ENCODE measurements around the gene FOXP1. TPM values are rescaled to one million over a fixed set of nuclear protein-coding genes. Genes with fewer than 3 reads are reported as not detected.

FOXP1 gene
- total and polyA plus RNA-seq, 2 donors (not counting 1 experiment from before 2014, with no cell fraction given) = 70.3 to 101 TPM

DNA sequence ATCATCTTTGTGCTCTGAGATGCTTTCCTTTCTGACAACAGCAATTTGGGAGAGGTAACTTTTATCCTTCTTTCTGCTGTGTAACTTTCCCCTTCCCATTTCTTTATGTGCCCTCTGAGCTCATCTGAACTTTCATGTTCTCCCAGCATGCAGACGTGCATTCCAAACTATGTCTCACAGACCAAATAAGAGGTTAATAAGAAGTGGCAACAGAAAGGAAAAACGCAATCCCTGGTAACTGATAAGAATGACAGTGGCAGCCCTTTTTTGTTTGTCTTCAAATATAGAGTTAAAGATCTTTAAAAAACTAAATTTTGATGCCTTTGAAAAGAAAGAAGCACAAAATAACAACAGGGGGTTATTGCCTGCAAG is 533.4 kb downstream of the FOXP1 start:
- Histone ChIP-seq H3K9ac (ENCODE audit: insufficient read depth, low read length) (no peak overlapping the region), H3K4me1 (ENCODE audit: control insufficient read depth, extremely low read depth, insufficient read depth, low read length) (peaks cover 24% of the 10 kb centered on the region), H3K27me3 (ENCODE audit: control insufficient read depth, insufficient read depth, low read length) (no peaks in the 10 kb centered on the region), H3K4me3 (replicated peaks in 1 of 4; ENCODE audit: control extremely low read depth in 1 of 4, insufficient read depth in 1 of 4, low read depth in 3 of 4, low read length in 4 of 4) (no peak overlapping the region), H3K27ac (ENCODE audit: insufficient read depth, low read length) (peak overlapping the region; percentile 53), H2AFZ (ENCODE audit: low read length) (no peak overlapping the region), H3K79me2 (ENCODE audit: control insufficient read depth, insufficient read depth, low read length) (peaks cover 86% of the 10 kb centered on the region), H3K4me2 (ENCODE audit: extremely low read depth, insufficient read depth, low read length) (no peak overlapping the region), H3K36me3 (ENCODE audit: control insufficient read depth, insufficient read depth, low read length) (peaks cover 14% of the 10 kb centered on the region), H4K20me1 (ENCODE audit: control insufficient read depth, extremely low read depth, insufficient read depth, low read length) (no peaks in the 10 kb centered on the region), H3K9me3 (ENCODE audit: control insufficient read depth, insufficient read depth, low read depth, low read length) (no peaks in the 10 kb centered on the region)
- TF ChIP-seq EZH2 (IDR thresholded peaks at IDR 0.05; ENCODE audit: low read length, missing control alignments) = no peak
- TF ChIP-seq, protein P1, sequence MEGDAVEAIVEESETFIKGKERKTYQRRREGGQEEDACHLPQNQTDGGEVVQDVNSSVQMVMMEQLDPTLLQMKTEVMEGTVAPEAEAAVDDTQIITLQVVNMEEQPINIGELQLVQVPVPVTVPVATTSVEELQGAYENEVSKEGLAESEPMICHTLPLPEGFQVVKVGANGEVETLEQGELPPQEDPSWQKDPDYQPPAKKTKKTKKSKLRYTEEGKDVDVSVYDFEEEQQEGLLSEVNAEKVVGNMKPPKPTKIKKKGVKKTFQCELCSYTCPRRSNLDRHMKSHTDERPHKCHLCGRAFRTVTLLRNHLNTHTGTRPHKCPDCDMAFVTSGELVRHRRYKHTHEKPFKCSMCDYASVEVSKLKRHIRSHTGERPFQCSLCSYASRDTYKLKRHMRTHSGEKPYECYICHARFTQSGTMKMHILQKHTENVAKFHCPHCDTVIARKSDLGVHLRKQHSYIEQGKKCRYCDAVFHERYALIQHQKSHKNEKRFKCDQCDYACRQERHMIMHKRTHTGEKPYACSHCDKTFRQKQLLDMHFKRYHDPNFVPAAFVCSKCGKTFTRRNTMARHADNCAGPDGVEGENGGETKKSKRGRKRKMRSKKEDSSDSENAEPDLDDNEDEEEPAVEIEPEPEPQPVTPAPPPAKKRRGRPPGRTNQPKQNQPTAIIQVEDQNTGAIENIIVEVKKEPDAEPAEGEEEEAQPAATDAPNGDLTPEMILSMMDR (conservative IDR thresholded peaks at IDR 0.05 in 1 of 2, IDR thresholded peaks at IDR 0.05 in 1 of 2; ENCODE audit: low read depth in 1 of 2, low read length in 2 of 2) = no peak
- DNase-seq (ENCODE audit: low read depth in 2 of 2) = peak; percentile 63 to 89

DNA sequence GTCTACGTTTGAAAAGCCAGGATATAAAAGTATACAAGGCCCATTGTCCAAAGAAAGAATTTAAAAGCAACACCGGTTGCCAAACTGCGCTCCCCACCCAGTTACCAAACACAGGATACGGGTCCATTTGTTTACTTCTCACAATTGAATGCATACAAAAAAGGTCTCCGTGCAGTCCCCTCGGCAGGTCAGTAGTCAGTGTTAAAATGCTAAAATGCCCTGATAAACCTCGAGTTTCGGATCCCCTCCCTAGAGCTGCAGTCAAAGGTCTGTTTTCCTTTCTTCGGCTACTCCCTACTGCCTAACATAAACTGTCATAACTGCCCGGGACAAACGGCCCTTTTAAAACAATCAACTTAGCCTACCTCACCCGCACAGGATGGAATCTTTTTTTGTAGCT is 534.6 kb downstream of the FOXP1 start:
- no peak overlapping the region for H2AFZ ChIP-seq (ENCODE audit: low read length)
- no peaks in the 10 kb centered on the region for H3K9me3 ChIP-seq (ENCODE audit: control insufficient read depth, insufficient read depth, low read depth, low read length)
- H3K36me3 ChIP-seq (ENCODE audit: control insufficient read depth, insufficient read depth, low read length) = peaks cover 16% of the 10 kb centered on the region
- no peak for DNase-seq (ENCODE audit: low read depth in 2 of 2)
- H4K20me1 ChIP-seq (ENCODE audit: control insufficient read depth, extremely low read depth, insufficient read depth, low read length) = no peaks in the 10 kb centered on the region
- H3K27me3 ChIP-seq (ENCODE audit: control insufficient read depth, insufficient read depth, low read length) = no peaks in the 10 kb centered on the region
- no peak overlapping the region for H3K4me2 ChIP-seq (ENCODE audit: extremely low read depth, insufficient read depth, low read length)
- peak overlapping the region; percentile 1 for H3K27ac ChIP-seq (ENCODE audit: insufficient read depth, low read length)
- H3K9ac ChIP-seq (ENCODE audit: insufficient read depth, low read length) = no peak overlapping the region
- peaks cover 85% of the 10 kb centered on the region for H3K79me2 ChIP-seq (ENCODE audit: control insufficient read depth, insufficient read depth, low read length)
- H3K4me3 ChIP-seq (replicated peaks in 1 of 4; ENCODE audit: control extremely low read depth in 1 of 4, insufficient read depth in 1 of 4, low read depth in 3 of 4, low read length in 4 of 4) = no peak overlapping the region
- H3K4me1 ChIP-seq (ENCODE audit: control insufficient read depth, extremely low read depth, insufficient read depth, low read length) = peaks cover 24% of the 10 kb centered on the region
- TF ChIP-seq, protein P1 (conservative IDR thresholded peaks at IDR 0.05 in 1 of 2, IDR thresholded peaks at IDR 0.05 in 1 of 2; ENCODE audit: low read depth in 1 of 2, low read length in 2 of 2) = no peak
- TF ChIP-seq EZH2 (IDR thresholded peaks at IDR 0.05; ENCODE audit: low read length, missing control alignments) = no peak

DNA sequence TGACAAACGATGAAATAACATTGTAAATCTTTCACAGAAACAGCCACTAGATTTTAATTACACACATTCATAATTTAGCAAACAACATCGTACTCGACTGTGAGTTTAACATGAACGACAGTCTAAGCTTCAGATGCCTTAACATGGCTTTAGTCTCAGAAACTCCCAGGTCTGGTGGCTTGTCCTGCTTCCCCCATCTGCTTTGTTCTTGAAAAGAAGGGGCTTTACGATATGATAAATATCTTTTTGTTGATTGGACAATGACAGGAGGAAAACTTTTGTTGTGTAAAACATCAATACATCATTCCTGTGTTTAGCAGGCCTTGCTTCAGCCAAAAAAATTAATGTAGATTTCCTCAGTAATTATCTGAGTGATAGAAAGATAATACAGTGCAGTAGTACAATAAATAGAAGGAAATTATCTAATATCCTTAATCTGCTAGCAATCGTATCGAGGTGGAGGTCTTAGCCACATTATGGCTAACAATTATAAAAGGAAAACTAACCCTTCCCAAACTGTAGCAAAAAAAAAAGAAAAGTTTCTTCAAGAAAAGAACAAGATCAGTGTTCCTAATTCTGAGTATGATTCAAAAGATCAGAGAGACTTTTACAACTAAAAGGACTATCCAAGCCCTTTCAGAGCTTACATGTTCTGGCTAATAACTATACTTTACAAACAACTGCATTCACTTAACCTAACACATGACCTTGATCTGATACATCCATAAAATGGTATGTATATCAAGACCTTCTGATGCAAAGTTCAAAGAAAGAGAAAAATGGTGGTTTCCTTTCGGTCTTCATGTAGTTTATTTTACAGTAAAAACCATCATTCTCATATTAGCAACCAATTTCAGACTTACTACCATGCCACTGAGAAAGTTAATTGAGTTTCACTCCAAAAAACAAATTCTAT is 535.7 kb downstream of the FOXP1 start:
- H3K27ac ChIP-seq (ENCODE audit: insufficient read depth, low read length) = no peak overlapping the region
- H3K9me3 ChIP-seq (ENCODE audit: control insufficient read depth, insufficient read depth, low read depth, low read length) = no peaks in the 10 kb centered on the region
- DNase-seq (ENCODE audit: low read depth in 2 of 2) = no peak
- H3K4me3 ChIP-seq (replicated peaks in 1 of 4; ENCODE audit: control extremely low read depth in 1 of 4, insufficient read depth in 1 of 4, low read depth in 3 of 4, low read length in 4 of 4) = no peak overlapping the region
- H3K27me3 ChIP-seq (ENCODE audit: control insufficient read depth, insufficient read depth, low read length) = no peaks in the 10 kb centered on the region
- peaks cover 21% of the 10 kb centered on the region for H3K4me1 ChIP-seq (ENCODE audit: control insufficient read depth, extremely low read depth, insufficient read depth, low read length)
- H3K4me2 ChIP-seq (ENCODE audit: extremely low read depth, insufficient read depth, low read length) = no peak overlapping the region
- H2AFZ ChIP-seq (ENCODE audit: low read length) = no peak overlapping the region
- no peak overlapping the region for H3K9ac ChIP-seq (ENCODE audit: insufficient read depth, low read length)
- no peak for TF ChIP-seq EZH2 (IDR thresholded peaks at IDR 0.05; ENCODE audit: low read length, missing control alignments)
- TF ChIP-seq, protein P1 (conservative IDR thresholded peaks at IDR 0.05 in 1 of 2, IDR thresholded peaks at IDR 0.05 in 1 of 2; ENCODE audit: low read depth in 1 of 2, low read length in 2 of 2) = no peak
- peaks cover 84% of the 10 kb centered on the region for H3K79me2 ChIP-seq (ENCODE audit: control insufficient read depth, insufficient read depth, low read length)
- H4K20me1 ChIP-seq (ENCODE audit: control insufficient read depth, extremely low read depth, insufficient read depth, low read length) = no peaks in the 10 kb centered on the region
- peaks cover 18% of the 10 kb centered on the region for H3K36me3 ChIP-seq (ENCODE audit: control insufficient read depth, insufficient read depth, low read length)

Measured in fibroblast of lung (primary cell).